AG09319 (cell line): ENCODE data around the gene SLC12A4.
"Not testable (repeated sequence)": the region's sequence is repeated elsewhere in the genome, so short reads cannot be mapped to it uniquely, and the experiment has no call there.

ENCODE experiments used
- DNase-seq: peaks from one replicate; pipeline ENCODE4 v3.0.0-alpha.2; 2010; ENCODE audit warnings: low read depth; ENCODE audit errors: extremely low read depth
- TF ChIP-seq, protein P1 (sequence below): IDR thresholded peaks from 2 replicates; pipeline ENCODE4 v1.5.1; 2011; ENCODE audit warnings: low read depth, mild to moderate bottlenecking, inconsistent platforms, low read length, moderate library complexity

The SLC12A4 gene

DNA sequence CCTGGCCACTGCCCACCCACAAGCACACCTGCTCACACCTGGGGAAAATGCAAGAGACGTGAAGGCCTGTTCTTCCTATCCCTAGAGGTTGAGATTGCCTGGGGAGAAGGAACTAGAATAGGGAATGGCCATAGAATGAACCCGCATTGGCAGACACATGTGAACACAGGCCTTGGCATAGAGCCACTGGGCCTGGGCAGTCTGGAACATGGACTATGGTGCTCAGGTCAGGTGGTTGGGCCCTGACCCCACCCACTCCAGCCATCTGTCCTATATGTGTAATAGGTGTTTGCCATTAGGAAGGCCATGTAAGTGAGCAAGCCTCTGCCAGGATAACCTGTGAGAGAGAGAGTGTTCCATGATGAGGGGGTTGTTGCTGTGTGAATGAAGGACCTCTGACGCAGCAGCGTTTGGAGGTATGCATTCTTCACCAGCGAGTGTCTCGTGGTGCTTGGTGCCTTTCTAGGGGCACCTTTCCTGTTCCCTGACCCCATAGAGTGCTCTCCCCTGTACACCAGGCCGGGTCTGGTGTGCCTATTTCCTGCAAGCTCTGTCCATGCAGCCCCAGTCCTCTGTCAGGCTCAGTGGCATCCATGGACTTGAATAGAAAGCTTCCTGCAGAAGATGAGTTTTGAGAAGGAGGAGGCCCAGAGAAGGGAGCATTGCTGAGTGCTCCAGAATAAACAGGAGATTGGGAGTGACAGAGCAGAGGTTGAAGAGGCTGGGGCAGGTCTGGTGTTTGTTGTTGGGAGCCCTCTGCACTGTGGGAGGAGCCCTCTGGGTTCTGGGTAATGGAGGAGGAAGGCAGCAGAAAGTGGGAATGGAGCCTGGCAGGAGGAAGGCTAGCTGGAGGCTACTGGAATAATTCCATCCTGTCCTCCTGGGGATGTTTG is 52.4 kb downstream of the SLC12A4 start:
- TF ChIP-seq, protein P1, sequence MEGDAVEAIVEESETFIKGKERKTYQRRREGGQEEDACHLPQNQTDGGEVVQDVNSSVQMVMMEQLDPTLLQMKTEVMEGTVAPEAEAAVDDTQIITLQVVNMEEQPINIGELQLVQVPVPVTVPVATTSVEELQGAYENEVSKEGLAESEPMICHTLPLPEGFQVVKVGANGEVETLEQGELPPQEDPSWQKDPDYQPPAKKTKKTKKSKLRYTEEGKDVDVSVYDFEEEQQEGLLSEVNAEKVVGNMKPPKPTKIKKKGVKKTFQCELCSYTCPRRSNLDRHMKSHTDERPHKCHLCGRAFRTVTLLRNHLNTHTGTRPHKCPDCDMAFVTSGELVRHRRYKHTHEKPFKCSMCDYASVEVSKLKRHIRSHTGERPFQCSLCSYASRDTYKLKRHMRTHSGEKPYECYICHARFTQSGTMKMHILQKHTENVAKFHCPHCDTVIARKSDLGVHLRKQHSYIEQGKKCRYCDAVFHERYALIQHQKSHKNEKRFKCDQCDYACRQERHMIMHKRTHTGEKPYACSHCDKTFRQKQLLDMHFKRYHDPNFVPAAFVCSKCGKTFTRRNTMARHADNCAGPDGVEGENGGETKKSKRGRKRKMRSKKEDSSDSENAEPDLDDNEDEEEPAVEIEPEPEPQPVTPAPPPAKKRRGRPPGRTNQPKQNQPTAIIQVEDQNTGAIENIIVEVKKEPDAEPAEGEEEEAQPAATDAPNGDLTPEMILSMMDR, result no peak
- DNase-seq, result no peak

GRCh38 chr16:67915496-67915769 is 53.0 kb downstream of the SLC12A4 start:
- not testable (repeated sequence) for DNase-seq

DNA sequence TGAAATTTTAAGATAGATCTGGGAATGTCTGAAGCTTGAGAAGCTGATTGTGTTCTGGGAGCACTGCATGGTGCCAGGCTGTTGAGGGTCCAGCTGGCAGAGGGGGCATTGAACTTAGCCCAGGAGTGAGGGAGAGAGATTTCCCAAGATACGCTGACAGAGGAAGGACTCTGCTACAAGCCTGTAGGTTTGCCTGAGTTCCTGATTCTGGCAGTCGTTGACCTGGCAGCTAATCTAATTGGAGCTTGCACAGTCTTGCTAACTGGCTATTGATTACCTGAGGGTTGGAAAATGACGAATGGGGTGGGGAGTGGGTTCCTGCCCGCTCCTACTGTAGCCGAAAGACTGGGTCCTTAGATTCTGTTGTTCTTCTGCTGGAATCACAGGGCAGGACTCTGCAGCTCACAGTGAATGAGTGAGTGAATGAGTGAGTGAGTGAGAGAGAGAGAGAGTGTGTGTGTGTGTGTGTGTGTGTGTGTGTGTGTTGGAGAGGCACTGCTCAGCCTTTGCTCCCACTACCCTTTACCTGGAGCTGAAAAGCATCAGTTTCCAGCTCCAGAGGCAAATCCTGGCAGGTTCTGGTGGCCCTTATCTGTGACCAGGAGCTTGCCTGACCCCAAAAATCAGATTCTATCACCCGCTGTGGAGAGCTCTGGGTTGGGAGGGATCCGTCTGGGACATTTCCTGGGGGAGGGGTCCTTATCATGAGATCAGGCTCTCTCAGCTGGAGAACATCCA is 53.5 kb downstream of the SLC12A4 start:
- TF ChIP-seq, protein P1, result no peak

GRCh38 chr16:67910158-67910557 is 58.3 kb downstream of the SLC12A4 start:
- peak; percentile 42 for DNase-seq
- TF ChIP-seq, protein P1, result no peak

More for the DNA sequence above, 53.5 kb downstream of the SLC12A4 start:
- no peak for DNase-seq

GRCh38 chr16:67909056-67909742 is 59.2 kb downstream of the SLC12A4 start:
- no peak for DNase-seq
- TF ChIP-seq, protein P1, result no peak

GRCh38 chr16:67907397-67908180 is 60.8 kb downstream of the SLC12A4 start:
- TF ChIP-seq, protein P1, result no peak
- DNase-seq, result no peak

- TF ChIP-seq, protein P1, result no peak
- no peak for DNase-seq
Observed at GRCh38 chr16:67902831-67903230, 65.6 kb downstream of the SLC12A4 start.
